ENCODE results near the gene CCNL2.
"Not testable (repeated sequence)": the region's sequence is repeated elsewhere in the genome, so short reads cannot be mapped to it uniquely, and the experiment has no call there.

Gene CCNL2

DNA sequence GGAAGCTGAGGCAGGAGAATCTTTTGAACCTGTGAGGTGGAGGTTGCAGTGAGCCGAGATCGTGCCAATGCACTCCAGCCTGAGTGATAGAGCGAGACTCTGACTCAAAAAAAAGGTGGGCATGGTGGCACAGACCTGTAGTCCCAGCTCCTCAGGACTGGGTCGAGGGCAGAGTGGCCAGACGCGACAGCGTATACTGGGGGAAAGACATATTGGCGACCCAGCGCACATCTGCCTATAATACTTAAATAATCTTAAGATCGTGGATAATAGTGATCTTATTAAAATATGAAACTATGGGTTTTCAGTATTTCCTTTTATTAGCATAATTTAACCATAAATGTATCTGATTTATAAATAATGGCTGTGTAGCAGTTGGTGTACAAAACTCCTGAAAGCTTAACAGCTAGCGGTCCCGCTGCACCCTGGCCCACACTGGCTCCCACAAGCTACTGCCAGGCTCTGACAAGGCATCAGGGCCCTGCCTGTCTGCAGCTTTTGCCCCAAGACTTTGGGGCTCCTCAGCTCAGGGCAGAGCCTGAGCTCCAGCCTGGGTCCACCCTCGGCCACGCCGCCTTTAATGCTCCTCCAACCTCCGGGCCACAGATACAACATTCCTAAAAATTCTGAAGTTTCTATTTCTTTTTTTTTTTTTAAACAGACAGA lies 21.5 kb downstream of the CCNL2 start:
- DNase-seq (ENCODE audit: extremely low spot score, insufficient read length, low read depth) (no peak), FAIRE-seq (no peak)

DNA sequence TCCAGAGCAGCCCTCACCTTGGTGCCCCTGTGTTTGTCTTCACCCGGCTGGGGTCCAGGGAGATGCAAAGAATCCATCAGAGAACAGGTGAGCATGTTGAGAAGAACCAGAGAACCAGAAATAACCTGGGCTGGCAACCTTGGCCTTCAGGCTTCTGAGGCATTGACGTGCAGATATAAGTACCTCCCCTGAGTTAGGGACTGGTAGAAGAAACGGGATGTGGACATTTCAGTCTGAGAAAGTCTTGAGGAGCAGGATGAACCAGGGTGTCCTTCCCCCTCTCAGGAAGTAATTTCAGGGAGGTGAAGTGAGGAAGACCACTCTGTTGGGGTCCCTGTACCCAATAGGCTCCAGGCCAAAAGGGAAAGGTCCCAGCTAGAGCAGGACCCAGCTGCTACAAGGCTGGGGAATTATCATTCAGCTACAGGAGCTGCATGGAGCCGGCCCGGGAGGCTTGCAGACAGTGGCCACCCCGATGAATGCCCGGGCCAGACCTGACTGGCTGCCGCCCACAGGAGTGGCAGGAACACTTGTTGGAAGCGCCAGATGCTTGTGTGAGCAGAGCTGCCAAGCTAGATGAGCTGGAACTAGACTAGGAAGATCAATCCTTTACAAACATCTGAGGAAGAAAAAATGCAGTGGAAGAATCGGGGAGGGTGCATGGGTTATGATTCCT lies 22.4 kb downstream of the CCNL2 start:
- DNase-seq (ENCODE audit: extremely low spot score, insufficient read length, low read depth) (no peak), FAIRE-seq (no peak)

- DNase-seq (ENCODE audit: extremely low spot score, insufficient read length, low read depth) (peak; percentile 97), FAIRE-seq (peak; percentile 100)
Observed at GRCh38 chr1:1374929-1375662, 24.0 kb downstream of the CCNL2 start, which contains the start of gene AURKAIP1. TSS of gene AURKAIP1 (minus strand) at chr1:1375207. CDS start at chr1:1374756, 451 bp downstream.

GRCh38 chr1:1374589-1374928 lies 24.6 kb downstream of the CCNL2 start:
- DNase-seq (ENCODE audit: extremely low spot score, insufficient read length, low read depth) (no peak), FAIRE-seq (no peak)

GRCh38 chr1:1373815-1374588 lies 25.1 kb downstream of the CCNL2 start:
- no peak for DNase-seq (ENCODE audit: extremely low spot score, insufficient read length, low read depth)
- FAIRE-seq = no peak

DNA sequence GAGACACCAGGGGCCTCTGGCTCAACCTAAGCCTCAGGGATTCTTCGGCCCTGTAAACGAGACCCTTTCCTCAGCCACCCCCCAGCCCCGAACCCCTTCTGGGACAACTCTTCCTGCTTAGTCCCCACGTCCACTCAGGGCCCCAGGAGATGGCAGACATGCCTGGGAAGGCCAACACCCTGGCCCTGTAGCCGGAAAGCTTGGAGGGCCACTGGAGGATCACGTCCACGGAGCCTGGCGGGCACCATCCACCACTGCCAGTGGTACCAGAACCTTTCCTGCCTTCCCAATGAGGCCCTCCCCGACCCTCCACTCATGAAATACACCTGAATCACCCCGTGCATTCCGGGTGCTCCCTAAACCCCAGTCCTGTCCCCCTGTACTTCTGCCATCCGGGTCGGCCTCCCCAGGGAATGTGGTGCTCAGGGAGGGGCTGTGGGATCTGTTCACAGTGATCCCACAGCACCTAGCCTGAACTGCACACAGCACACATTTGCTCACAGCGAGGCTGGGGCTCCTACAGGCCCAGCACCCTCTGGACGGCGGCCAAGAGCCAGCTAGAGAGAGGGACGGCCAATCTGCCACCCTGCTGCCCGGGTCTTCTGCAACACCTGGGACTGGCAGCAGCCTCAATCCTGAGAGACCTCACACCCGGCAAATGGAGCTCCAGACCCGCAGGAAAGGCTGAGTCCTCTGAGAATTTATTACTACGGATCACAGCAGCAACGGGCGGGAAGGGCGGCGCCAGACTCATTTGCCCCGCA lies 25.9 kb downstream of the CCNL2 start:
- DNase-seq (ENCODE audit: extremely low spot score, insufficient read length, low read depth) (no peak), FAIRE-seq (no peak)

DNA sequence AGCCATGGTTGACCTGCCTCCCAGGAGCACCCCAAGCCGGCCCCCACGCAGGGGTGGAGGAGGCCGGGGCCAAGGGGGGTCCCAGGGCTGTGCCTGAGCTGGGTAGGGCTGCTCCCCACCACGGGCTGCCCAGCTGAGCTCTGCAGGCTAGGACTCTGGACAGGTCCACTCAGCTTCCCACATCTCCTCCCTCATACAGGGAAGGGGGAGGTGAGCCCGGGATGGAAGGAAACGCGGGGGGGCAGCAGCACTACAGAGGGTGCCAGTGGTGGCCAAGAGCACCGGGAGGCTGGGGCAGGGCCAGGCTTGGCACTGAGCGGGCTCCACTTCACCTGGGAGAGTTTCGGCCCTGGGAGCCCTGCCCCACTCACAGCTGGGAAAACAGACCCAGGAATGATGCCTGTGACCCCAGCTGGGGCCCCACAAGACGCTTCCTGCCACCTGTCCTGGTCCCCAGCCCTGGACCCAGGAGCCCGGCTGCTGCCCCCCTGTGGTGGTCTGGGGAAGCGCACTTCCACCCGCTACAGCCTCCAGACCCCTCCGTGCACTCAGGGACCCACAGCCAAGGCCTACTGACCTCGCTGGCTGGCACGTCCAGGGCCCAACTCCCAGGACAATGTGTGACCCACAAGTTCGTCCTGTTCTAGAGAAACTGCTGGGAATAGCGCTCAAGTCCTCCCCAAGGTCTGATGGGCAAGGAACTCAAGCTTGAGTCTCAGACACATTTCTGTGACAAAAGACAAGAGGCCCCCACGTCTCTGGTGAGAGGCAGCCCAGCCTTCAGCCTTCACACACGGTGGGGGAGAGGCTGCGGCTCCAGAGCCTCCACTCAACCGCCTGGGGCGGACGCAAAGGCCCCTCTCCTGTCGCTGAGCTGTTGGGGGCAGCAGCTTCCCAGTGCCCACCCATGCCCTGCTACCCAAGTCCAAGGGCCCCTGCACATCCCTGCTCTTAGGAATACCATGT lies 27.1 kb downstream of the CCNL2 start:
- DNase-seq (ENCODE audit: extremely low spot score, insufficient read length, low read depth) (peak; percentile 68), FAIRE-seq (peak; percentile 9)

DNA sequence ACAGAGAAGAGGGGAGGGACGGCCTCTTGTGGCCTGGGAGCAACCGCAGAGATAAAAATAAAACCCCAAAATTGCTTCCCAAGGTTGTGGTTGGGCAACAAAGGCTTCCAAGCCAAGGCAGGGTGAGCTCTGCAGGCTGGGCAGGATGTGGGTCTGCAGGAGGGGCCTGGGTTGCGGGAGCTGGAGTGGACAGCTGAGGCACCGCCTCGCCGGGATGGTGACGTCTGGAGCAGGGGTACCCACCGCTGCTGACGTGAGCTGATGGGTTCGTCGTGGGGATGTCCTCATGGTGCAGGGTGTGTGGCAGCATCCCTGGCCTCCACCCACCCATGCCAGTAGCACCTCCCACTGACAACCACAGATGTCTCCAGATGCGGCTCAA lies 27.8 kb downstream of the CCNL2 start:
- no peak for FAIRE-seq

GRCh38 chr1:1370771-1371300 lies 28.3 kb downstream of the CCNL2 start:
- no peak for FAIRE-seq
- DNase-seq (ENCODE audit: extremely low spot score, insufficient read length, low read depth) = no peak

More for the DNA sequence above, 27.8 kb downstream of the CCNL2 start:
- DNase-seq (ENCODE audit: extremely low spot score, insufficient read length, low read depth) = no peak

DNA sequence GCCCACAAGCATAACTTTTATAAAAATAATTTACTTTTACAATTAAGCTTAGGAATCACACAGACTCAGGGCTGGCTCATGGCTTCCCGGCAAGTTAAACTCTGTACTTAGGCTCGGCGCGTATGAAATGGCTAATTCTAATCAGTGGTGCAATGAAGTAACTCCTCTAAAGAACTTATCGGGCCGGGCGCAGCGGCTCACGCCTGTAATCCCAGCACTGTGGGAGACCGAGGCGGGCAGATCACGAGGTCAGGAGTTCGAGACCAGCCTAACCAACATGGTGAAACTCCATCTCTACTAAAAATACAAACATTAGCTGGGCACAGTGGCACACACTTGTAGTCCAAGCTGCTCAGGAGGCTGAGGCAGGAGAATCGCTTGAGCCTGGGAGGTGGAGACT lies 29.0 kb downstream of the CCNL2 start:
- DNase-seq (ENCODE audit: extremely low spot score, insufficient read length, low read depth); FAIRE-seq: not testable (repeated sequence)

DNA sequence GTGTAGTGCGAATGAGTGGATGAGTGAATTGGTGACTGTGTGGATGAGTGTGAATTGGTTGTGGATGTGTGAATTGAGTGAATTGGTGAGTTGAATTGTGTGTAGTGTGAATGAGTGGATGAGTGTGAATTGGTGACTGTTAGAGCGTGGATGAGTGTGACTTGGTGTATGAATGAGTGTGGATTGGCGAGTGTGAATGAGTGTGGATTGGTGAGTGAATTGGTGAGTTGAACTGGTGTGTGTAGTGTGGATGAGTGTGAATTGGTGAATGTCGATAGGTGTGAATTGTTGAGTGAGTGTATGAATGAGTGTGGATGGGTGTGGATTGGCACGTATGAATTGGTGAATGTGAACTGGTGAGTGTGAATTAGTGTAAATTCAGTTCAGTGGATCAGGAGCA lies 31.8 kb downstream of the CCNL2 start:
- FAIRE-seq (no peak), DNase-seq (ENCODE audit: extremely low spot score, insufficient read length, low read depth) (no peak)

DNA sequence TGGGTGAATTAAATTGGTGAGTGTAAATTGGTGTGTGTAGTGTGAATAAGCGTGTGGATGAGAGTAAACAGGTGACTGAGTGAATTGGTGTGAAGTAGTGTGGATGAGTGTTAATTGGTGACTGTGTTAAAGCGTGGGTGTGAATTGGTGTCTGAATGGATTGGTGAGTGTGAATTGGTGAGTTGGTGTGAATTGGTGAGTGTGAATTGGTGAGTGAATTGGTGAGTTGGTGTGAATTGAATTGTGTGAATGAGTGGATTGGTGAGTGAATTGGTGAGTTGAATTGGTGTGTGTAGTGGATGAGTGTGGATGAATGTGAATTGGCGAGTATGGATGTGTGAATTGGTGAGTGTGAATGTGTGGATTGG lies 32.5 kb downstream of the CCNL2 start:
- no peak for DNase-seq (ENCODE audit: extremely low spot score, insufficient read length, low read depth)
- FAIRE-seq = no peak

DNA sequence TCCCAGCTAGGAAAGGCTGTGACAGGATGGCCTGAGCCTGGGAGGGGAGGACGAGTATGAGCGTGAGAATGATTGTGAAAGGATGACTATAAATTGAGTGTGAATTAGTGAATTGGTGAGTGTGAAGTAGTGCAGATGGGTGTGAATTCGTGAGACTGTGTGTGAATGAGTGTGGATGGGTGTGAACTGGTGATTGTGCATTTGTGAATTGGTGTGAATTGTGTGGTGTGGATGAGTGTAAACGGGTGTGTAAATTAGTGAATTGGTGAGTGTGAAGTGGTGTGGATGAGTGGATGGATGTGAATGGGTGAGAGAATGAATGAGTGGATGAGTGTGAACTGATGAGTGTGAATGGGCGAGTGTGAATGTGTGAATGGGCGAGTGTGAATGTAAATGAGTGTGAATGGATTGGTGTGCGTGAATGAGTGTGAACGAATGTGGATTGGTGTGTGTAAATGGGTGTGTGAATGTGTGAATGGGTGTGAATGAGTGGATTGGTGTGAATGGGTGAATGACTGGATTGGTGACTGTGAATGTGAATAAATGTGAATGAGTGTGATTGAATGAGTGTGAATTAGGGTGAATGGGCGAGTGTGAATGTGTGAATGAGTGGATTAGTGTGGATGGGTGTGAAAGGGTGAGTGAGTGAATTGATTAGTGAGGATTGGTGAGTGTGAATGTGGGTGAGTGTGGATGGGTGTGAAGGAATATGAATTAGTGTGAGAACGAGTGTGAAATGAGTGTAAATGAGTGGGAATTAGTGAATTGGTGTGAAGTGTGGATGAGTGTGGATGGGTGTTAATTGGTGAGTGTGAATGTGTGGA lies 33.0 kb downstream of the CCNL2 start:
- no peak for FAIRE-seq
- DNase-seq (ENCODE audit: extremely low spot score, insufficient read length, low read depth) = no peak

- DNase-seq (ENCODE audit: extremely low spot score, insufficient read length, low read depth) = no peak
Observed at GRCh38 chr1:1364266-1364665, 34.9 kb downstream of the CCNL2 start.

GRCh38 chr1:1361982-1362423 lies 37.1 kb downstream of the CCNL2 start:
- FAIRE-seq = no peak

More at GRCh38 chr1:1364266-1364665, 34.9 kb downstream of the CCNL2 start:
- FAIRE-seq = no peak

GRCh38 chr1:1361233-1361981 lies 37.7 kb downstream of the CCNL2 start:
- DNase-seq (ENCODE audit: extremely low spot score, insufficient read length, low read depth) (no peak), FAIRE-seq (no peak)

More at GRCh38 chr1:1361982-1362423, 37.1 kb downstream of the CCNL2 start:
- no peak for DNase-seq (ENCODE audit: extremely low spot score, insufficient read length, low read depth)

Data from GM18507 (cell line).